Measurements from ENCODE around the gene GALM.

The GALM gene

DNA sequence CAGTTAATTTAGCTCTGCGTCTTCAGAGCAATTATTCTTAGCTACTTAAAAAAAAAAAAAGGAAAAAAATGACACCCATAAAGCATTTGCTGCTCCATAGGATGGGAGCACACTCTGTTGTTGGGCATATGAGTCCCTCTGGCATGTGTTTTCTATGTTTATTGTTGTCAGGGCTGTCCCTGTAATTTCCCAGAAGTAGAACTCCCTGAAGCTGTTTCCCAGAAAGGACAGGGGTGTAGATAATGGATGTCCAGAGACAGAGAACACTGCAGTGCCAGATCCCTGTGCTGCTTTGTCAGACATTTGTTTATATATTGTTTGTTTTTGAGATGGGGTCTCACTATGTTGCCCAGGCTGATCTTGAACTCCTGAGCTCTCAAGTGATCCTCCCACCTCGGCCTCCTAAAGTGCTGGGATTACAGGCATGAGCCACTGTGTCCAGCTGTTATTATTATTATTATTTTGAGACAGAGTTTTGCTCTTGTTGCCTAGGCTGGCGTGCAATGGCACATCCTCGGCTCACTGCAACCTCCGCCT lies 32.6 kb downstream of the GALM start:
- H3K9me3 ChIP-seq (ENCODE audit: control insufficient read depth, insufficient read depth, low read length), result no peaks in the 10 kb centered on the region
- H3K4me2 ChIP-seq (ENCODE audit: low read length), result no peak overlapping the region
- H3K36me3 ChIP-seq (ENCODE audit: control insufficient read depth, low read length), result no peaks in the 10 kb centered on the region
- H4K20me1 ChIP-seq (ENCODE audit: control insufficient read depth, insufficient read depth, low read depth, low read length), result no peaks in the 10 kb centered on the region
- H3K4me3 ChIP-seq (ENCODE audit: low read length), result no peak overlapping the region
- 0 out of 2 replicates have a peak, but pooled peaks cover 4% of the 10 kb centered on the region for H3K4me1 ChIP-seq (ENCODE audit: control insufficient read depth, low read length)
- no peaks in the 10 kb centered on the region for H3K9me2 ChIP-seq (replicated peaks; ENCODE audit: control insufficient read depth, low read length)
- peaks cover 5% of the 10 kb centered on the region for H3K27me3 ChIP-seq (ENCODE audit: control insufficient read depth, low read length)
- no peaks in the 10 kb centered on the region for H3K79me2 ChIP-seq (ENCODE audit: control insufficient read depth, low read length)
- no peak for TF ChIP-seq EZH2phosphoT487 (IDR thresholded peaks at IDR 0.05; ENCODE audit: borderline replicate concordance, low read length)
- TF ChIP-seq, protein P1, sequence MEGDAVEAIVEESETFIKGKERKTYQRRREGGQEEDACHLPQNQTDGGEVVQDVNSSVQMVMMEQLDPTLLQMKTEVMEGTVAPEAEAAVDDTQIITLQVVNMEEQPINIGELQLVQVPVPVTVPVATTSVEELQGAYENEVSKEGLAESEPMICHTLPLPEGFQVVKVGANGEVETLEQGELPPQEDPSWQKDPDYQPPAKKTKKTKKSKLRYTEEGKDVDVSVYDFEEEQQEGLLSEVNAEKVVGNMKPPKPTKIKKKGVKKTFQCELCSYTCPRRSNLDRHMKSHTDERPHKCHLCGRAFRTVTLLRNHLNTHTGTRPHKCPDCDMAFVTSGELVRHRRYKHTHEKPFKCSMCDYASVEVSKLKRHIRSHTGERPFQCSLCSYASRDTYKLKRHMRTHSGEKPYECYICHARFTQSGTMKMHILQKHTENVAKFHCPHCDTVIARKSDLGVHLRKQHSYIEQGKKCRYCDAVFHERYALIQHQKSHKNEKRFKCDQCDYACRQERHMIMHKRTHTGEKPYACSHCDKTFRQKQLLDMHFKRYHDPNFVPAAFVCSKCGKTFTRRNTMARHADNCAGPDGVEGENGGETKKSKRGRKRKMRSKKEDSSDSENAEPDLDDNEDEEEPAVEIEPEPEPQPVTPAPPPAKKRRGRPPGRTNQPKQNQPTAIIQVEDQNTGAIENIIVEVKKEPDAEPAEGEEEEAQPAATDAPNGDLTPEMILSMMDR (IDR thresholded peaks at IDR 0.05; ENCODE audit: low read depth, low read length, poor library complexity, severe bottlenecking), result no peak
- no peaks in the 10 kb centered on the region for H3F3A ChIP-seq (ENCODE audit: control insufficient read depth, insufficient read depth)
- H3K27ac ChIP-seq (ENCODE audit: low read depth, low read length), result no peak overlapping the region

- no peaks in the 10 kb centered on the region for H4K20me1 ChIP-seq (ENCODE audit: control insufficient read depth, insufficient read depth, low read depth, low read length)
- no peaks in the 10 kb centered on the region for H3K36me3 ChIP-seq (ENCODE audit: control insufficient read depth, low read length)
- no peaks in the 10 kb centered on the region for H3K79me2 ChIP-seq (ENCODE audit: control insufficient read depth, low read length)
- no peaks in the 10 kb centered on the region for H3K4me1 ChIP-seq (ENCODE audit: control insufficient read depth, low read length)
- no peak overlapping the region for H3K27ac ChIP-seq (ENCODE audit: low read depth, low read length)
- peaks cover 8% of the 10 kb centered on the region for H3K27me3 ChIP-seq (ENCODE audit: control insufficient read depth, low read length)
- TF ChIP-seq, protein P1 (IDR thresholded peaks at IDR 0.05; ENCODE audit: low read depth, low read length, poor library complexity, severe bottlenecking), result no peak
- TF ChIP-seq EZH2phosphoT487 (IDR thresholded peaks at IDR 0.05; ENCODE audit: borderline replicate concordance, low read length), result no peak
- H3K9me2 ChIP-seq (replicated peaks; ENCODE audit: control insufficient read depth, low read length), result no peaks in the 10 kb centered on the region
- no peaks in the 10 kb centered on the region for H3F3A ChIP-seq (ENCODE audit: control insufficient read depth, insufficient read depth)
- no peak overlapping the region for H3K4me2 ChIP-seq (ENCODE audit: low read length)
- H3K4me3 ChIP-seq (ENCODE audit: low read length), result no peak overlapping the region
- H3K9me3 ChIP-seq (ENCODE audit: control insufficient read depth, insufficient read depth, low read length), result no peaks in the 10 kb centered on the region
Measured at GRCh38 chr2:38700113-38700785, 34.3 kb downstream of the GALM start.

- Histone ChIP-seq H3K27me3 (ENCODE audit: control insufficient read depth, low read length) (peaks cover 11% of the 10 kb centered on the region), H3K9me2 (replicated peaks; ENCODE audit: control insufficient read depth, low read length) (no peaks in the 10 kb centered on the region), H3K79me2 (ENCODE audit: control insufficient read depth, low read length) (no peaks in the 10 kb centered on the region), H3K4me1 (ENCODE audit: control insufficient read depth, low read length) (no peaks in the 10 kb centered on the region), H3K27ac (ENCODE audit: low read depth, low read length) (no peak overlapping the region), H3K36me3 (ENCODE audit: control insufficient read depth, low read length) (no peaks in the 10 kb centered on the region), H4K20me1 (ENCODE audit: control insufficient read depth, insufficient read depth, low read depth, low read length) (no peaks in the 10 kb centered on the region), H3K4me2 (ENCODE audit: low read length) (no peak overlapping the region), H3K4me3 (ENCODE audit: low read length) (no peak overlapping the region), H3K9me3 (ENCODE audit: control insufficient read depth, insufficient read depth, low read length) (no peaks in the 10 kb centered on the region), H3F3A (ENCODE audit: control insufficient read depth, insufficient read depth) (no peaks in the 10 kb centered on the region)
- no peak for TF ChIP-seq EZH2phosphoT487 (IDR thresholded peaks at IDR 0.05; ENCODE audit: borderline replicate concordance, low read length)
- TF ChIP-seq, protein P1 (IDR thresholded peaks at IDR 0.05; ENCODE audit: low read depth, low read length, poor library complexity, severe bottlenecking), result no peak
Measured at GRCh38 chr2:38700881-38701458, 35.1 kb downstream of the GALM start.
